Adrenal gland (tissue), 12 donors: ENCODE data around the gene ATXN1. TPM values are rescaled to one million over a fixed set of nuclear protein-coding genes. Genes with fewer than 3 reads are reported as not detected.

Experiments
- DNase-seq, 7 donors: peaks; one replicate each; pipeline ENCODE4 v3.0.0-alpha.2; 2019 to 2020
- H3K27ac ChIP-seq, 5 donors: fragments of 200-600 bp; sonication (generic) in 4 of 5; 1 replicate in 3 of 5; 2 replicates in 2 of 5; pipeline versions ENCODE4 v1.5.1 to v1.8.0; 2016 to 2020; ENCODE audit warnings: mild to moderate bottlenecking in 1 of 5
- H3K27me3 ChIP-seq: fragments of 200-600 bp; 2 replicates; pipeline ENCODE4 v1.8.0; 2021
- H3K36me3 ChIP-seq, 2 donors: fragments of 200-600 bp; replicated peaks in 1 of 2; 1 replicate in 1 of 2; 2 replicates in 1 of 2; pipeline versions ENCODE4 v1.5.1 to v1.8.0; 2018 to 2022
- H3K4me1 ChIP-seq, 2 donors: fragments of 200-600 bp; replicated peaks in 1 of 2; 1 replicate in 1 of 2; 2 replicates in 1 of 2; pipeline versions ENCODE4 v1.5.1 to v1.8.0; 2018 to 2021
- H3K4me3 ChIP-seq, 4 donors: fragments of 200-600 bp; sonication (generic) in 3 of 4; one replicate each; pipeline ENCODE4 v1.5.1; 2016 to 2018
- H3K9me3 ChIP-seq, 3 donors: fragments of 200-600 bp; sonication (generic) in 1 of 3; replicated peaks in 1 of 3; 1 replicate in 2 of 3; 2 replicates in 1 of 3; pipeline versions ENCODE4 v1.5.1 to v1.8.0; 2016 to 2021
- CTCF ChIP-seq, 6 experiments: fragments of 450-650 bp in 4 of 6; fragments of 200-600 bp in 2 of 6; sonication (generic) in 1 of 6; IDR thresholded peaks; 1 replicate in 5 of 6; 2 replicates in 1 of 6; pipeline versions ENCODE4 v1.5.1 to v1.8.0; 2016 to 2021; ENCODE audit warnings: antibody characterized with exemption in 6 of 6, mild to moderate bottlenecking in 2 of 6, moderate library complexity in 1 of 6
- POLR2A ChIP-seq, 2 donors: fragments of 450-650 bp; IDR thresholded peaks; one replicate each; pipeline ENCODE4 v1.6.1; 2017; ENCODE audit warnings: antibody characterized with exemption in 2 of 2, mild to moderate bottlenecking in 2 of 2, moderate library complexity in 1 of 2
- WGBS, 4 donors: extraction: QIAGEN DNeasy Blood & Tissue Kit in 2 of 4; methylation state at CpG; one replicate each; pipeline versions ENCODE4 v1.1.5 to v1.1.7; 2013 to 2017; 5-methylcytosine and 5-hydroxymethylcytosine counted together
- intact Hi-C, 2 donors: fragments of 100-400 bp; cut with DNase I; formaldehyde crosslinking; loops; one replicate each; pipeline versions ENCODE4 v1.14.1 to v1.15.0; 2022 to 2023
- polyA plus RNA-seq, 3 donors: library from polyadenylated mRNA; stranded (reverse); fragments of 200-250 nt in 2 of 3; fragments of 350-450 nt in 1 of 3; fragmentation: Illumina TruSeq in 1 of 3; extraction: RNeasy Lipid Tissue Mini Kit (QIAGEN cat#74804) in 1 of 3; gene quantifications; one replicate each; pipeline ENCODE4 v1.2.3, GENCODE V29; 2013 to 2014
- total RNA-seq, 9 donors: library from RNA; depleted of rRNA in 4 of 9; stranded (reverse); fragments of >200 nt in 4 of 9; fragments of 120-200 nt in 1 of 9; fragmentation: NEBNext Ultra II Directional in 1 of 9; extraction: Animal tissue kit (Norgen Biotek cat#: 25700) in 1 of 9; gene quantifications; one replicate each; pipeline versions ENCODE4 v1.1.0 to v1.2.4, GENCODE V29; 2013 to 2023
- donor health status: healthy with polysubstance abuse.
- donor health status: Bipolar disorder and iron deficiency.
- donor health status: DM: yes; HTN: yes; CAD: no.
- donor health status: DM: no; HTN: no; CAD: no.
- donor health status: DM: no; HTN: no; CAD: no.
- donor health status: DM: yes; HTN: yes; CAD: no.

Gene ATXN1
- total and polyA plus RNA-seq, 12 donors: 3.4 to 51.3 (median 25.4) TPM

GRCh38 chr6:16769131-16769985 lies 8.1 kb upstream of the ATXN1 start:
- H3K9me3 ChIP-seq: no peaks in the 10 kb centered on the region
- intact Hi-C loops: loop anchor here (10.0 kb wide), 3 partner anchors 95 to 435 kb away; no protein-coding TSS in a partner anchor

GRCh38 chr6:16768477-16768830 lies 7.2 kb upstream of the ATXN1 start:
- intact Hi-C loops: loop anchor here (10.0 kb wide), 3 partner anchors 94 to 434 kb away; no protein-coding TSS in a partner anchor
- no peaks in the 10 kb centered on the region for H3K36me3 ChIP-seq
- H3K27me3 ChIP-seq: no peaks in the 10 kb centered on the region
- WGBS, 4 donors: 55 to 77% (median 68%) methylated on average over 3 of the region's 3 CpGs
- H3K4me1 ChIP-seq: peaks cover 4 to 31% of the 10 kb centered on the region in 2 donors
- no peak overlapping the region for H3K27ac ChIP-seq
- TF ChIP-seq POLR2A (IDR thresholded peaks at IDR 0.05) (no peak), CTCF (IDR thresholded peaks at IDR 0.05) (no peak)
- no peak overlapping the region for H3K4me3 ChIP-seq
- no peaks in the 10 kb centered on the region for H3K9me3 ChIP-seq
- no peak for DNase-seq

More at GRCh38 chr6:16769131-16769985, 8.1 kb upstream of the ATXN1 start:
- Histone ChIP-seq H3K4me1 (peaks cover 4 to 31% of the 10 kb centered on the region in 2 donors), H3K4me3 (no peak overlapping the region), H3K36me3 (no peaks in the 10 kb centered on the region), H3K27ac (peak overlapping the region in 1 of 5 donors; percentile 49), H3K27me3 (no peaks in the 10 kb centered on the region)
- DNase-seq: peak in 6 of 7 donors; percentile 43 to 69 (median 57)
- TF ChIP-seq POLR2A (IDR thresholded peaks at IDR 0.05) (no peak), CTCF (IDR thresholded peaks at IDR 0.05) (no peak)
- 30 to 35% (median 32%) methylated on average over 8 of the region's 8 CpGs for WGBS, 4 donors

GRCh38 chr6:16767765-16768476 lies 6.7 kb upstream of the ATXN1 start:
- H3K4me1 ChIP-seq: peaks cover 4 to 32% of the 10 kb centered on the region in 2 donors
- no peak for DNase-seq
- no peak overlapping the region for H3K4me3 ChIP-seq
- TF ChIP-seq POLR2A (IDR thresholded peaks at IDR 0.05) (no peak), CTCF (IDR thresholded peaks at IDR 0.05) (no peak)
- intact Hi-C loops: loop anchor here (10.0 kb wide), 3 partner anchors 93 to 433 kb away; no protein-coding TSS in a partner anchor
- WGBS, 4 donors: 68 to 77% (median 74%) methylated on average over 2 of the region's 2 CpGs
- H3K27me3 ChIP-seq: no peaks in the 10 kb centered on the region
- no peak overlapping the region for H3K27ac ChIP-seq
- H3K36me3 ChIP-seq: no peaks in the 10 kb centered on the region
- no peaks in the 10 kb centered on the region for H3K9me3 ChIP-seq
